Glomerular visceral epithelial cell (primary cell): ENCODE measurements around the gene HNRNPUL1.

Experiments
- DNase-seq: peaks from one replicate; pipeline ENCODE4 v3.0.0-alpha.2; 2016; ENCODE audit errors: extremely low spot score

HNRNPUL1 gene

GRCh38 chr19:41353466-41354342, 89.5 kb downstream of the HNRNPUL1 start, which contains the start of gene TGFB1:
TGFB1 (minus strand) TSS chr19:41353922; CDS start chr19:41353044, 878 bp downstream.
- DNase-seq, result peak; percentile 94

DNA sequence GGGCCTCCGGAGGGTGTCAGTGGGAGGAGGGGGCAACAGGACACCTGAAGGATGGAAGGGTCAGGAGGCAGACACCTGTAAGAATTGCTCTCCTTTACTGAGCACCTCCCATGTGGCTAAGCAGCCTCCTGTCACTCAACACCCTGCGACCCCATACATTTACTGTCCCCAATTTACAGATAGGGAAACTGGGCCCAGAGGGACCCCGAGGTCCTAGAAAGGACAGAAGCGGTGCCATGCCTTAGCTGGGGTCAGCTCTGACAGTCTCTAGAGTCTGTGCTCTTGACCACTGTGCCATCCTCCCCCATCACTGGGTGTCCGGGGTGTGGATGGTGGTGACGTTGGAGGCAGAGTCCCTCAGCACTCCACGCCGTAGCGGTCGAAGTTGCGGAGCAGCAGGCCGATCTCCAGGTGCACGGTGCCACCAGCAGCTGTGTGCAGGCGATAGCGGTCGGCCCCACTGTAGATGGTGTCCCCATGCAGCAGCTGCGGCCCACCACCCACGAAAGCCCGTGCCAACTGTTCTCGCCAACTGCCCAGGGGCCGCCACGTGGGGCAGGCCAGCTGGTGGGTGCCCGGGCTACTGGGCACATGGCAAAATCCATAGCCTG, 90.3 kb downstream of the HNRNPUL1 start:
- DNase-seq, result no peak

DNA sequence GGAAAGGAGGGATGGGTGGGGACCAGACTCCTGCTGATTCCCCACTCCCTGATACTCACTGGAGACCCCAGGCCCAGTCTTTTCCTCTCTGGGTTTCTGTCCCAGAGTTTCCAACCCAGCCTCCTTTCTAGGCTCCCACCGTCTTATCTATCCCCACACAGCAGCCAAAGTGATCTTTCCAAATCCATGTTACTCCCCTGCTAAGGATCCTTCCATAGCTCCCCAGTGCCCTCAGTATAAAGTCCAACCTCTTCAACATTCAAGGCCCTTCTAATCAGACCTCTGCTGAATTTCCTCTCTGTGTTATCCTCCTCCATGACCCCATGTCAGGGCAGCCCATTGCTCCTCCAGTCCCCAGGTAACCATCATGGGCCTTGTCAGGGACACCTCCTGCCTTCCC, 90.9 kb downstream of the HNRNPUL1 start:
- DNase-seq, result no peak

- DNase-seq, result no peak
These were observed 91.6 kb downstream of the HNRNPUL1 start for GRCh38 chr19:41355802-41356201.

- no peak for DNase-seq
These were observed 93.0 kb downstream of the HNRNPUL1 start for GRCh38 chr19:41356984-41357739.
